SW480 (cell line): ENCODE results near the gene SNX9.
"Not testable (repeated sequence)": the region's sequence is repeated elsewhere in the genome, so short reads cannot be mapped to it uniquely, and the experiment has no call there.

Source experiments
- DNase-seq: peaks from one replicate; pipeline ENCODE4 v3.0.0-alpha.2; 2016; ENCODE audit warnings: low spot score

Gene SNX9

GRCh38 chr6:157831424-157832249 lies 8.6 kb downstream of the SNX9 start:
- DNase-seq = no peak

GRCh38 chr6:157832250-157832967 lies 9.4 kb downstream of the SNX9 start:
- DNase-seq = no peak

- DNase-seq = no peak
These were observed 11.5 kb downstream of the SNX9 start for GRCh38 chr6:157834549-157834948.

- no peak for DNase-seq
These were observed 15.8 kb downstream of the SNX9 start for GRCh38 chr6:157838718-157839430.

- DNase-seq = no peak
These were observed 16.6 kb downstream of the SNX9 start for GRCh38 chr6:157839606-157840005.

GRCh38 chr6:157840261-157840660 lies 17.2 kb downstream of the SNX9 start:
- no peak for DNase-seq

- DNase-seq = no peak
These were observed 17.7 kb downstream of the SNX9 start for GRCh38 chr6:157840776-157841175.

- no peak for DNase-seq
These were observed 18.3 kb downstream of the SNX9 start for GRCh38 chr6:157841211-157841840.

- no peak for DNase-seq
These were observed 19.2 kb downstream of the SNX9 start for GRCh38 chr6:157842212-157842611.

- not testable (repeated sequence) for DNase-seq
These were observed 21.1 kb downstream of the SNX9 start for GRCh38 chr6:157844196-157844595.

- no peak for DNase-seq
These were observed 22.6 kb downstream of the SNX9 start for GRCh38 chr6:157845493-157846259.

- DNase-seq = no peak
These were observed 24.8 kb downstream of the SNX9 start for GRCh38 chr6:157847846-157848245.

GRCh38 chr6:157848693-157849092 lies 25.6 kb downstream of the SNX9 start:
- DNase-seq = no peak

- DNase-seq = no peak
These were observed 26.4 kb downstream of the SNX9 start for GRCh38 chr6:157849288-157850017.

- DNase-seq = no peak
These were observed 27.0 kb downstream of the SNX9 start for GRCh38 chr6:157850030-157850429.

GRCh38 chr6:157853018-157853805 lies 30.2 kb downstream of the SNX9 start:
- DNase-seq = no peak

GRCh38 chr6:157853902-157854502 lies 31.0 kb downstream of the SNX9 start:
- no peak for DNase-seq

- DNase-seq = no peak
These were observed 32.3 kb downstream of the SNX9 start for GRCh38 chr6:157855325-157855724.

GRCh38 chr6:157855804-157856203 lies 32.8 kb downstream of the SNX9 start:
- not testable (repeated sequence) for DNase-seq

- DNase-seq = not testable (repeated sequence)
These were observed 35.6 kb downstream of the SNX9 start for GRCh38 chr6:157858664-157859063.
